Fibroblast of pulmonary artery (primary cell): ENCODE results near the gene TOMM20L.
A peak's percentile ranks its signal among the peaks of the same experiment; 100 is the strongest.

Experiments
- DNase-seq: peaks from one replicate; pipeline ENCODE4 v3.0.0-alpha.2; 2010; ENCODE audit warnings: low read depth
- H3K4me3 ChIP-seq: replicated peaks from 2 replicates; pipeline ENCODE4 v1.5.1; 2011; ENCODE audit warnings: low read depth, mild to moderate bottlenecking, control low read depth, low read length, moderate library complexity
- TF ChIP-seq, protein P1 (sequence below): IDR thresholded peaks from 2 replicates; pipeline ENCODE4 v1.5.1; 2011; ENCODE audit warnings: mild to moderate bottlenecking, control low read depth, low read length, inconsistent platforms; ENCODE audit errors: missing control alignments

The TOMM20L gene

DNA sequence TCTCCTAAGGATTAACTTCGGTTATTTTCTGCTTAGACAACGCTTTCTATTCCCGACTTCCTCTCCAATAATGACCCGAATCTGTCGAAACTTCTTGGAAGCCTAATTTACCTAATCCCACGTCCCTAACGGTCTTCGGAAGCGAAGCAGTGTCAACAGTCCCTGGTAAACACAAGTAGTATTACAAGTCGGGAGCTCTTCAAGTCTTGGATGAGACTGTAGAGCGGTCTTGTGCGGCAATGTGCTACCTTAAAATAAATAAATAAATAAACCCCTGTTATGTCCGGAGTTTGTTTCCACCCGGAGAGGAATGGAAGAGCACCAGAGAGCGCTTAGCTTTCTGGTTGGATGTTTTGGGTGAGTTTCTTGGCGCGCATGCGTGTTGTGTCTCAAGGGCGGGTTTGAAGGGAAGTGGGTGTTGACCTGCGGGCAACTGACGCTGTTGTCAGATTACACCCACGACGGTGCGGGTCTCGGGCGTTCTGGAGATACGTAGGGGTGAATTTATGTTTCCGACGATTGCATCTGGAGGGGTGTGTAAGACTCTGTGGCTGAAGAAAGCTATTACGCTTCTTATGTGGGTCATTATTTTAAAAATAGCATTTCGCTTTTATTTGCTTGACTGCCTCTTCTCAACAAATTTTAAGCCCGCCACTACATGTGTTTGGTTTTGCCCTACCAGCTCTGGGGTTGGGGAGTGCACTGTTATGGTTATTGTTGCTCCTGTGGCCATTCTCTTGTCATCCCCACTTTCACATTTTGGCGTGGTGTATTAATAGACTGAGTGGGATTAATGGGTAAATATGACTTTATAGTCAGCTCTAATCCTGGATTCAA lies 31.8 kb downstream of the TOMM20L start, which contains the start of the genes KIAA0586 and TIMM9:
Gene KIAA0586 (plus strand): TSS at position 439 of the 837 bp plus-strand sequence. CDS start 546 bp downstream, outside the sequence.
Gene TIMM9 (minus strand): TSS at position 251 of the 837 bp plus-strand sequence. CDS start 15,586 bp downstream, outside the sequence.
- TF ChIP-seq, protein P1, sequence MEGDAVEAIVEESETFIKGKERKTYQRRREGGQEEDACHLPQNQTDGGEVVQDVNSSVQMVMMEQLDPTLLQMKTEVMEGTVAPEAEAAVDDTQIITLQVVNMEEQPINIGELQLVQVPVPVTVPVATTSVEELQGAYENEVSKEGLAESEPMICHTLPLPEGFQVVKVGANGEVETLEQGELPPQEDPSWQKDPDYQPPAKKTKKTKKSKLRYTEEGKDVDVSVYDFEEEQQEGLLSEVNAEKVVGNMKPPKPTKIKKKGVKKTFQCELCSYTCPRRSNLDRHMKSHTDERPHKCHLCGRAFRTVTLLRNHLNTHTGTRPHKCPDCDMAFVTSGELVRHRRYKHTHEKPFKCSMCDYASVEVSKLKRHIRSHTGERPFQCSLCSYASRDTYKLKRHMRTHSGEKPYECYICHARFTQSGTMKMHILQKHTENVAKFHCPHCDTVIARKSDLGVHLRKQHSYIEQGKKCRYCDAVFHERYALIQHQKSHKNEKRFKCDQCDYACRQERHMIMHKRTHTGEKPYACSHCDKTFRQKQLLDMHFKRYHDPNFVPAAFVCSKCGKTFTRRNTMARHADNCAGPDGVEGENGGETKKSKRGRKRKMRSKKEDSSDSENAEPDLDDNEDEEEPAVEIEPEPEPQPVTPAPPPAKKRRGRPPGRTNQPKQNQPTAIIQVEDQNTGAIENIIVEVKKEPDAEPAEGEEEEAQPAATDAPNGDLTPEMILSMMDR = no peak
- peak; percentile 100 for DNase-seq
- peak within 1 kb of the TSS; percentile 73 for H3K4me3 ChIP-seq

GRCh38 chr14:58428118-58428683 lies 32.5 kb downstream of the TOMM20L start:
- H3K4me3 ChIP-seq = peak overlapping the region; percentile 73
- DNase-seq = peak; percentile 65
- TF ChIP-seq, protein P1 = no peak

DNA sequence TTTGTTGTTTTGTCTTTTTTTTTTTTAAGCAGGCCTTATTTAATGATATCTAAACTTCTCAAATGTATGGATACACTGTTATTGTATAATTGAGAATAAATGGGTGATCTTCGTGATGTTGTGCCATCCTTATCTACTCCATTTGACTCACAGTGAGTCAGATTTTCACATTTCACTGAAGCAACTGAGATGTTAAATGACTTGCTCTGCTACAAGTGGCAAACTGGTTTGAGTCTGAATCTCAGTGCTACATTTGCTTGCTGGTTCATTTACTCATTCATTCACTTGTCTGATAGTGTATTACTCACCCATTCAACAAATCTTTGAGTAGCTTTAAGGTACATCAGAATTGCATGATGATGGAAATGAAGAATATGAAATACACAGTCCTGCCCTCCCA lies 34.4 kb downstream of the TOMM20L start:
- DNase-seq = peak; percentile 63
- TF ChIP-seq, protein P1 = no peak
- H3K4me3 ChIP-seq = no peak overlapping the region

DNA sequence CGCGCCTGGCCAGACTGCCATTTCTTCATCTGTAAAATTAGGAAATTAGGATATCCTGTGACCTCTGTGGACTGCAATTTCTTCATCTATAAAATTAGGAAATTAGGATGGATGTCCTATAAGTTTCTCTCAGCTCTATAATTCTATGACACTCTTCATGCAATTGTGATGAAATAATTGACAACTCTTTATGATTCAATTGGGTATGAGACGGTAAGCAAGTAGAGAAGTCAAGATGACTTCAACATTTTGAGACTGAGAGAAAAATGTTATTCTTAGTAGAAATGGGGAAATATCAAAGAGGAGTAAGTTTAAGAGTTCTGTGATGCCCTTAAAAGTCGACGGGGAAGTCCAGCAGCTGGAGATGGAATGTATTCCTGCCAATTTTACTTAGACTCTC lies 43.7 kb downstream of the TOMM20L start:
- TF ChIP-seq, protein P1 = no peak
- DNase-seq = no peak
- H3K4me3 ChIP-seq = no peak overlapping the region

- TF ChIP-seq, protein P1 = no peak
- no peak for DNase-seq
- no peak overlapping the region for H3K4me3 ChIP-seq
Measured at GRCh38 chr14:58444627-58445026, 48.9 kb downstream of the TOMM20L start.

- no peak for DNase-seq
Measured at GRCh38 chr14:58455593-58456265, 60.0 kb downstream of the TOMM20L start.

More at GRCh38 chr14:58455593-58456265, 60.0 kb downstream of the TOMM20L start:
- TF ChIP-seq, protein P1 = no peak
- no peak overlapping the region for H3K4me3 ChIP-seq
